Gastroesophageal sphincter (tissue), 4 donors: ENCODE data around the gene CXorf65. TPM values are rescaled to one million over a fixed set of nuclear protein-coding genes. Genes with fewer than 3 reads are reported as not detected.

Source experiments
- ATAC-seq: fragments of 150-250 bp; one replicate; pipeline ENCODE4 v1.9.1; 2016; ENCODE audit warnings: mild to moderate bottlenecking, moderate library complexity
- H3K27ac ChIP-seq, 4 donors: fragments of 200-600 bp; sonication (generic) in 3 of 4; 1 replicate in 3 of 4; 2 replicates in 1 of 4; pipeline ENCODE4 v1.5.1; 2016 to 2019
- H3K27me3 ChIP-seq: fragments of 200-600 bp; sonication (generic); one replicate; pipeline ENCODE4 v1.5.1; 2019
- H3K36me3 ChIP-seq, 2 donors: fragments of 200-600 bp; sonication (generic); one replicate each; pipeline ENCODE4 v1.5.1; 2019; ENCODE audit warnings: control low read depth in 1 of 2
- H3K4me1 ChIP-seq, 3 donors: fragments of 200-600 bp; sonication (generic); 1 replicate in 2 of 3; 2 replicates in 1 of 3; pipeline ENCODE4 v1.5.1; 2016 to 2019; ENCODE audit warnings: control low read depth in 2 of 3
- H3K4me3 ChIP-seq, 2 donors: fragments of 200-600 bp; sonication (generic); one replicate each; pipeline ENCODE4 v1.5.1; 2019; ENCODE audit warnings: mild to moderate bottlenecking in 1 of 2, moderate library complexity in 1 of 2
- H3K9me3 ChIP-seq, 3 donors: fragments of 200-600 bp; sonication (generic); one replicate each; pipeline ENCODE4 v1.5.1; 2017 to 2019; ENCODE audit warnings: control low read depth in 2 of 3
- CTCF ChIP-seq, 4 experiments: fragments of 200-600 bp in 2 of 4; fragments of 450-650 bp in 2 of 4; sonication (generic) in 1 of 4; IDR thresholded peaks; one replicate each; pipeline ENCODE4 v1.5.1; 2017 to 2019; ENCODE audit warnings: antibody characterized with exemption in 4 of 4, mild to moderate bottlenecking in 2 of 4, moderate library complexity in 2 of 4
- EP300 ChIP-seq: sonication (generic); formaldehyde crosslinking; IDR thresholded peaks from one replicate; pipeline ENCODE4 v1.6.1; 2017; ENCODE audit warnings: antibody characterized with exemption, mild to moderate bottlenecking
- POLR2A ChIP-seq, 2 donors: fragments of 450-650 bp; IDR thresholded peaks; one replicate each; pipeline ENCODE4 v1.6.1; 2017; ENCODE audit warnings: antibody characterized with exemption in 2 of 2, mild to moderate bottlenecking in 2 of 2, moderate library complexity in 1 of 2
- POLR2AphosphoS5 ChIP-seq: sonication (generic); formaldehyde crosslinking; IDR thresholded peaks from one replicate; pipeline ENCODE4 v1.6.1; 2017; ENCODE audit warnings: antibody characterized with exemption
- WGBS, 2 donors: methylation state at CpG; one replicate each; pipeline ENCODE4 v1.1.5; 2018; ENCODE audit warnings: low coverage in 1 of 2; 5-methylcytosine and 5-hydroxymethylcytosine counted together
- total RNA-seq, 4 donors: library from RNA; depleted of rRNA; stranded (reverse); fragments of >200 nt; gene quantifications; one replicate each; pipeline ENCODE4 v1.1.0, GENCODE V29; 2016

CXorf65 gene
- total RNA-seq, 4 donors from 2014 or later: not detected

GRCh38 chrX:71147496-71148277 lies 41.1 kb upstream of the CXorf65 start:
- Histone ChIP-seq H3K4me3 (no peak overlapping the region), H3K27me3 (no peaks in the 10 kb centered on the region), H3K36me3 (peaks cover 0 to 2% of the 10 kb centered on the region in 2 donors), H3K27ac (no peak overlapping the region), H3K4me1 (peaks cover 0 to 29% (median 0%) of the 10 kb centered on the region in 3 donors), H3K9me3 (no peaks in the 10 kb centered on the region)
- 85% methylated on average over 10 of the region's 28 CpGs; no CpG with 5 or more reads in 1 of the 2 donors for WGBS, 2 donors
- TF ChIP-seq POLR2AphosphoS5: no peak
- no peak for TF ChIP-seq EP300
- TF ChIP-seq CTCF (IDR thresholded peaks at IDR 0.05): no peak
- no peak for TF ChIP-seq POLR2A (IDR thresholded peaks at IDR 0.05)
- no peak for ATAC-seq

GRCh38 chrX:71144651-71145050 lies 38.1 kb upstream of the CXorf65 start, which contains the start of gene NLGN3:
Gene NLGN3, plus strand, starts transcription at chrX:71144841. Its CDS starts 2,909 bp downstream, at chrX:71147750.
- Histone ChIP-seq H3K4me1 (peaks cover 0 to 29% (median 0%) of the 10 kb centered on the region in 3 donors), H3K9me3 (no peaks in the 10 kb centered on the region), H3K27me3 (no peaks in the 10 kb centered on the region), H3K27ac (peak within 1 kb of the TSS in 1 of 4 donors; percentile 14), H3K4me3 (peak within 1 kb of the TSS; percentile 30 to 41), H3K36me3 (peaks cover 0 to 31% of the 10 kb centered on the region in 2 donors)
- no peak for ATAC-seq
- WGBS, 2 donors: 62% methylated on average over 3 of the region's 28 CpGs; no CpG with 5 or more reads in 1 of the 2 donors
- TF ChIP-seq POLR2AphosphoS5: no peak
- TF ChIP-seq CTCF (IDR thresholded peaks at IDR 0.05): no peak

DNA sequence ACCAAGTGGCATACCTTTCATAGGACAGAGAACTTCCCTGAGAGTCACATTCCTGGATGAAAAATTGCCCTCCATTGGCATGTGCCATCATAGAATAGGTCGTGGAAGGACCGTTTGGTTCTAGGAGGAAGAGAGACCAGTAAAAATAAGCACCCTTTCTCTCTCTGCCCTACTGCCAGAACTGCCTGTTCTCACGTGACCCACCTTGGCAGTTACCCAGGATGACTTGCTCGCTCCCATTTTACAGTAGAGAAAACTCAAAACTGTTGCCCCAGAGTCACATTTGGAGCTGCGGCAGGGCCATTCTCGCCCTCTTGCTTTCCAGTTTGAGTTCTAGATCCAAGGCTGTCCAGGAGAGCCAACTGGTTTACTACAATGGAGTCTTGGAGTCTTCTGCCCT lies 37.0 kb upstream of the CXorf65 start:
- Histone ChIP-seq H3K27ac (no peak overlapping the region), H3K36me3 (peaks cover 0 to 43% of the 10 kb centered on the region in 2 donors), H3K27me3 (no peaks in the 10 kb centered on the region), H3K9me3 (no peaks in the 10 kb centered on the region), H3K4me3 (no peak overlapping the region), H3K4me1 (peaks cover 0 to 29% (median 0%) of the 10 kb centered on the region in 3 donors)
- TF ChIP-seq CTCF (IDR thresholded peaks at IDR 0.05): no peak
- no peak for TF ChIP-seq POLR2AphosphoS5
- 57% methylated on average over 5 of the region's 6 CpGs; no CpG with 5 or more reads in 1 of the 2 donors for WGBS, 2 donors
- no peak for ATAC-seq

- Histone ChIP-seq H3K27ac (no peak overlapping the region), H3K4me1 (peaks cover 0 to 24% (median 0%) of the 10 kb centered on the region in 3 donors), H3K27me3 (no peaks in the 10 kb centered on the region), H3K4me3 (no peak overlapping the region), H3K36me3 (peaks cover 0 to 74% of the 10 kb centered on the region in 2 donors), H3K9me3 (no peaks in the 10 kb centered on the region)
- ATAC-seq: no peak
- 63% methylated on average over 2 of the region's 6 CpGs; no CpG with 5 or more reads in 1 of the 2 donors for WGBS, 2 donors
- TF ChIP-seq POLR2AphosphoS5: no peak
- TF ChIP-seq CTCF (IDR thresholded peaks at IDR 0.05): no peak
- no peak for TF ChIP-seq EP300
- TF ChIP-seq POLR2A (IDR thresholded peaks at IDR 0.05): no peak
Measured at GRCh38 chrX:71140440-71140839, 33.9 kb upstream of the CXorf65 start.

DNA sequence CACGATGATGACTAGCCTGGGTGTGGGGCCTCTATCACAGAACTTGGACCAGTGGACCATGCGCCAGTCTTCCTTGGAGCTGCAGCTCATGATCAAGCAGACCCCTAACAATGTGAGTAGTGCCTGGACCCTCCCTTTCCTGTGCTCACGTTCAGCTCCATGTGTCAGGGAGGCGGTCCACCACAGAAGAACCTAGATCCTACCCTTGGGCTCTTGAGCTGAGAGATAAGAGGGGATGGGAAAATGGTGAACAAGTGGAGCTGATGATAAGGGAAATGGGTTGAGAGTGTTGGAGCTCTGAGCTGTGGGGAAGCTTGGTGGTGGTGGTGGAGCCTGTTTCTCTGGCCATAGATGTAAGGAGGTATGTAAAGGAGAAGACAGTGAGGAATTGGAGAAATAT lies 25.0 kb upstream of the CXorf65 start:
- TF ChIP-seq CTCF (IDR thresholded peaks at IDR 0.05) (no peak), POLR2AphosphoS5 (no peak), POLR2A (IDR thresholded peaks at IDR 0.05) (no peak), EP300 (no peak)
- H3K9me3 ChIP-seq: no peaks in the 10 kb centered on the region
- no peak for ATAC-seq
- no peaks in the 10 kb centered on the region for H3K27me3 ChIP-seq
- 100% methylated on average over 1 of the region's 4 CpGs; no CpG with 5 or more reads in 1 of the 2 donors for WGBS, 2 donors
- H3K27ac ChIP-seq: no peak overlapping the region
- H3K4me1 ChIP-seq: peaks cover 0 to 6% (median 0%) of the 10 kb centered on the region in 3 donors
- peaks cover 0 to 100% of the 10 kb centered on the region in 2 donors for H3K36me3 ChIP-seq
- H3K4me3 ChIP-seq: no peak overlapping the region
